ENCODE data around the gene NOD2. TPM values are rescaled to one million over a fixed set of nuclear protein-coding genes. Genes with fewer than 3 reads are reported as not detected.

Gene NOD2
- total and polyA plus RNA-seq, 4 donors, result 0.35 to 1.3 (median 0.48) TPM

DNA sequence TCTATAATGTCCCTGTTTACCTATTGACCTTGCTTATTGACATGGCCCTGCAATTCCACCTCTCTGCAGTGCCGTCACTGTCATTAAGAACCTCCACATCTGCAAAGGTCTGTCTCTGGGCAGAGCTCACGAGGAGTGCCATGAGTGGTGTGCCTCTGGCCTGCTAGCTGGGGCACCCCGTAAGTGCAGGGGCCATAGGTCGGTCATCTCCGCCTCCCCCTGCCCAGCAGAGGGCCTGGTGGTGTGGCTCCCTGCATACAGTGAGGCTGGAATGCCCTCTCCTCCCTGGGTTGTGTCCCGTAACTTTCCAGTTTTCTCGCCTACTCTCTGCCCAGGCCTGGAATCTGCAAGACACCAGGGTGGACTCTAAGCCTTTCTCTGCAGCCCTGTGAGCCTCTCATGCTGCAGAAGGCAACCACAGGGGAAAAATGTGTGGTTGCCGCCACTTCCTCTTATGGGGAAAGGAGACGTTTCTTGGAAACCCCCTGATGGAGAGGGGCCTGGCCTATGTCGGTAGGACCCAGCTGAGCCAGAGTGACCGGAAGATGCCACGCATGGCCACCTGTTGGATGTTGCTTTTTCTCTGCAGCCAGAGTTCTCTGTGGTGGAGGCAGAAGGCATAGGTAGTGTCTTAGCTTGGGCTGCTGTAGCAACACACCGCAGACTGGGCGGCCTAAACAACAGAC is 9.6 kb upstream of the NOD2 start:
- Histone ChIP-seq H3K4me1 (ENCODE audit: control insufficient read depth in 4 of 4, insufficient read depth in 4 of 4, low read length in 3 of 4) (no peaks in the 10 kb centered on the region), H3K36me3 (ENCODE audit: control insufficient read depth in 4 of 4, insufficient read depth in 3 of 4, low read depth in 1 of 4, low read length in 3 of 4) (no peaks in the 10 kb centered on the region), H3K4me3 (ENCODE audit: low read depth in 1 of 3, low read length in 3 of 3) (no peak overlapping the region), H3K27me3 (ENCODE audit: control insufficient read depth in 4 of 4, insufficient read depth in 4 of 4, low read length in 3 of 4) (no peaks in the 10 kb centered on the region), H3K9me3 (ENCODE audit: control insufficient read depth in 4 of 4, low read length in 3 of 4) (no peaks in the 10 kb centered on the region), H3K9ac (ENCODE audit: low read depth in 1 of 2, low read length in 2 of 2) (no peak overlapping the region), H3K27ac (ENCODE audit: low read depth in 1 of 2, low read length in 2 of 2) (peak overlapping the region in 1 of 2 donors; percentile 49)
- 77% methylated on average over 14 of the region's 14 CpGs for WGBS
- TF ChIP-seq, protein P1, sequence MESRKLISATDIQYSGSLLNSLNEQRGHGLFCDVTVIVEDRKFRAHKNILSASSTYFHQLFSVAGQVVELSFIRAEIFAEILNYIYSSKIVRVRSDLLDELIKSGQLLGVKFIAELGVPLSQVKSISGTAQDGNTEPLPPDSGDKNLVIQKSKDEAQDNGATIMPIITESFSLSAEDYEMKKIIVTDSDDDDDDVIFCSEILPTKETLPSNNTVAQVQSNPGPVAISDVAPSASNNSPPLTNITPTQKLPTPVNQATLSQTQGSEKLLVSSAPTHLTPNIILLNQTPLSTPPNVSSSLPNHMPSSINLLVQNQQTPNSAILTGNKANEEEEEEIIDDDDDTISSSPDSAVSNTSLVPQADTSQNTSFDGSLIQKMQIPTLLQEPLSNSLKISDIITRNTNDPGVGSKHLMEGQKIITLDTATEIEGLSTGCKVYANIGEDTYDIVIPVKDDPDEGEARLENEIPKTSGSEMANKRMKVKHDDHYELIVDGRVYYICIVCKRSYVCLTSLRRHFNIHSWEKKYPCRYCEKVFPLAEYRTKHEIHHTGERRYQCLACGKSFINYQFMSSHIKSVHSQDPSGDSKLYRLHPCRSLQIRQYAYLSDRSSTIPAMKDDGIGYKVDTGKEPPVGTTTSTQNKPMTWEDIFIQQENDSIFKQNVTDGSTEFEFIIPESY (IDR thresholded peaks at IDR 0.05), result no peak
- no peak for TF ChIP-seq NR2F2 (IDR thresholded peaks at IDR 0.05)
- TF ChIP-seq RXRA (IDR thresholded peaks at IDR 0.05), result no peak
- no peak for DNase-seq (ENCODE audit: low spot score)

DNA sequence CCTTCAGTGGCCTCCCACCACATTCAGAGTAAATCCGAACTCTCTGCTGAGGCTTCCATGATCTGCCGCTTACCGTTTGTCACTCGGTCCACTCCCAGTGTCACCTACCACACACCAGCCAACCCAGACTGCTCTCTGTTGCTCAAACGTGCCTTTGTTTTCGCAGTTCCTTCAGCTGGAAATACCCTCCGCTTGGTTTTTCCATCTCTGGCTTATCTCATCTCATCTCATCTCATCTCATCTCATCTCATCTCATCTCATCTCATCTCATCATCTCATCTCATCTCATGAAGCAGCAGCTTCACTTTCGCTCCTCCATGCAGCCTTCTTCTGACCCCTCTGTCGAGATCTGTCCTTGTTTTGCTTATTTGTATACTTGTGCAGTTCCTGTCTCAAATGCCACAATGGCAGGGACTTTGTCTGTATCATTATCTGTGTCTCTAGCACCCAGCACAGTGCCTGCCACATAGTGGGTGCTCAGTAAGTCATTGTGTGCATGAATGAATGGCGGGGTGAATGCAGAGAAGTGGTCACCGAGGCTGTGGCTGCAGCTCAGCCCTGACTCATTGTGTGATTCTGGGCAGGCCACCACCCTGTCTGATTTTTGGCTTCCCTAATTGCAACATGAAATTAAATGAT is 8.5 kb upstream of the NOD2 start:
- no peaks in the 10 kb centered on the region for H3K9me3 ChIP-seq (ENCODE audit: control insufficient read depth in 4 of 4, low read length in 3 of 4)
- H3K9ac ChIP-seq (ENCODE audit: low read depth in 1 of 2, low read length in 2 of 2), result no peak overlapping the region
- no peaks in the 10 kb centered on the region for H3K27me3 ChIP-seq (ENCODE audit: control insufficient read depth in 4 of 4, insufficient read depth in 4 of 4, low read length in 3 of 4)
- no peak overlapping the region for H3K4me3 ChIP-seq (ENCODE audit: low read depth in 1 of 3, low read length in 3 of 3)
- TF ChIP-seq HNF4A (conservative IDR thresholded peaks at IDR 0.05) (no peak), FOXA1 (IDR thresholded peaks at IDR 0.05) (no peak), SP1 (IDR thresholded peaks at IDR 0.05) (no peak), RAD21 (IDR thresholded peaks at IDR 0.05) (no peak), JUND (IDR thresholded peaks at IDR 0.05) (no peak), TAF1 (conservative IDR thresholded peaks at IDR 0.05) (no peak), HNF4G (IDR thresholded peaks at IDR 0.05) (no peak), EGR1 (IDR thresholded peaks at IDR 0.05; ENCODE audit: low read depth in 2 of 2) (no peak), RXRA (IDR thresholded peaks at IDR 0.05) (no peak), NR2F2 (IDR thresholded peaks at IDR 0.05) (no peak)
- TF ChIP-seq, protein P2, sequence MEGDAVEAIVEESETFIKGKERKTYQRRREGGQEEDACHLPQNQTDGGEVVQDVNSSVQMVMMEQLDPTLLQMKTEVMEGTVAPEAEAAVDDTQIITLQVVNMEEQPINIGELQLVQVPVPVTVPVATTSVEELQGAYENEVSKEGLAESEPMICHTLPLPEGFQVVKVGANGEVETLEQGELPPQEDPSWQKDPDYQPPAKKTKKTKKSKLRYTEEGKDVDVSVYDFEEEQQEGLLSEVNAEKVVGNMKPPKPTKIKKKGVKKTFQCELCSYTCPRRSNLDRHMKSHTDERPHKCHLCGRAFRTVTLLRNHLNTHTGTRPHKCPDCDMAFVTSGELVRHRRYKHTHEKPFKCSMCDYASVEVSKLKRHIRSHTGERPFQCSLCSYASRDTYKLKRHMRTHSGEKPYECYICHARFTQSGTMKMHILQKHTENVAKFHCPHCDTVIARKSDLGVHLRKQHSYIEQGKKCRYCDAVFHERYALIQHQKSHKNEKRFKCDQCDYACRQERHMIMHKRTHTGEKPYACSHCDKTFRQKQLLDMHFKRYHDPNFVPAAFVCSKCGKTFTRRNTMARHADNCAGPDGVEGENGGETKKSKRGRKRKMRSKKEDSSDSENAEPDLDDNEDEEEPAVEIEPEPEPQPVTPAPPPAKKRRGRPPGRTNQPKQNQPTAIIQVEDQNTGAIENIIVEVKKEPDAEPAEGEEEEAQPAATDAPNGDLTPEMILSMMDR (IDR thresholded peaks at IDR 0.05; ENCODE audit: low read depth, low read length, missing input control), result no peak
- TF ChIP-seq, protein P3, sequence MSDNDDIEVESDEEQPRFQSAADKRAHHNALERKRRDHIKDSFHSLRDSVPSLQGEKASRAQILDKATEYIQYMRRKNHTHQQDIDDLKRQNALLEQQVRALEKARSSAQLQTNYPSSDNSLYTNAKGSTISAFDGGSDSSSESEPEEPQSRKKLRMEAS (IDR thresholded peaks at IDR 0.05), result no peak
- TF ChIP-seq, protein P1 (IDR thresholded peaks at IDR 0.05), result no peak
- TF ChIP-seq, protein P4, sequence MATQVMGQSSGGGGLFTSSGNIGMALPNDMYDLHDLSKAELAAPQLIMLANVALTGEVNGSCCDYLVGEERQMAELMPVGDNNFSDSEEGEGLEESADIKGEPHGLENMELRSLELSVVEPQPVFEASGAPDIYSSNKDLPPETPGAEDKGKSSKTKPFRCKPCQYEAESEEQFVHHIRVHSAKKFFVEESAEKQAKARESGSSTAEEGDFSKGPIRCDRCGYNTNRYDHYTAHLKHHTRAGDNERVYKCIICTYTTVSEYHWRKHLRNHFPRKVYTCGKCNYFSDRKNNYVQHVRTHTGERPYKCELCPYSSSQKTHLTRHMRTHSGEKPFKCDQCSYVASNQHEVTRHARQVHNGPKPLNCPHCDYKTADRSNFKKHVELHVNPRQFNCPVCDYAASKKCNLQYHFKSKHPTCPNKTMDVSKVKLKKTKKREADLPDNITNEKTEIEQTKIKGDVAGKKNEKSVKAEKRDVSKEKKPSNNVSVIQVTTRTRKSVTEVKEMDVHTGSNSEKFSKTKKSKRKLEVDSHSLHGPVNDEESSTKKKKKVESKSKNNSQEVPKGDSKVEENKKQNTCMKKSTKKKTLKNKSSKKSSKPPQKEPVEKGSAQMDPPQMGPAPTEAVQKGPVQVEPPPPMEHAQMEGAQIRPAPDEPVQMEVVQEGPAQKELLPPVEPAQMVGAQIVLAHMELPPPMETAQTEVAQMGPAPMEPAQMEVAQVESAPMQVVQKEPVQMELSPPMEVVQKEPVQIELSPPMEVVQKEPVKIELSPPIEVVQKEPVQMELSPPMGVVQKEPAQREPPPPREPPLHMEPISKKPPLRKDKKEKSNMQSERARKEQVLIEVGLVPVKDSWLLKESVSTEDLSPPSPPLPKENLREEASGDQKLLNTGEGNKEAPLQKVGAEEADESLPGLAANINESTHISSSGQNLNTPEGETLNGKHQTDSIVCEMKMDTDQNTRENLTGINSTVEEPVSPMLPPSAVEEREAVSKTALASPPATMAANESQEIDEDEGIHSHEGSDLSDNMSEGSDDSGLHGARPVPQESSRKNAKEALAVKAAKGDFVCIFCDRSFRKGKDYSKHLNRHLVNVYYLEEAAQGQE (IDR thresholded peaks at IDR 0.05), result no peak
- TF ChIP-seq, protein P5, sequence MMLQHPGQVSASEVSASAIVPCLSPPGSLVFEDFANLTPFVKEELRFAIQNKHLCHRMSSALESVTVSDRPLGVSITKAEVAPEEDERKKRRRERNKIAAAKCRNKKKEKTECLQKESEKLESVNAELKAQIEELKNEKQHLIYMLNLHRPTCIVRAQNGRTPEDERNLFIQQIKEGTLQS (IDR thresholded peaks at IDR 0.05), result no peak
- no peaks in the 10 kb centered on the region for H3K36me3 ChIP-seq (ENCODE audit: control insufficient read depth in 4 of 4, insufficient read depth in 3 of 4, low read depth in 1 of 4, low read length in 3 of 4)
- 83% methylated on average over 11 of the region's 11 CpGs for WGBS
- no peaks in the 10 kb centered on the region for H3K4me1 ChIP-seq (ENCODE audit: control insufficient read depth in 4 of 4, insufficient read depth in 4 of 4, low read length in 3 of 4)
- DNase-seq (ENCODE audit: low spot score), result no peak
- peak overlapping the region in 1 of 2 donors; percentile 49 for H3K27ac ChIP-seq (ENCODE audit: low read depth in 1 of 2, low read length in 2 of 2)

Measured in liver (tissue), 9 donors.